ENCODE measurements around the gene TEX13D.
A peak's percentile ranks its signal among the peaks of the same experiment; 100 is the strongest.

Gene TEX13D

DNA sequence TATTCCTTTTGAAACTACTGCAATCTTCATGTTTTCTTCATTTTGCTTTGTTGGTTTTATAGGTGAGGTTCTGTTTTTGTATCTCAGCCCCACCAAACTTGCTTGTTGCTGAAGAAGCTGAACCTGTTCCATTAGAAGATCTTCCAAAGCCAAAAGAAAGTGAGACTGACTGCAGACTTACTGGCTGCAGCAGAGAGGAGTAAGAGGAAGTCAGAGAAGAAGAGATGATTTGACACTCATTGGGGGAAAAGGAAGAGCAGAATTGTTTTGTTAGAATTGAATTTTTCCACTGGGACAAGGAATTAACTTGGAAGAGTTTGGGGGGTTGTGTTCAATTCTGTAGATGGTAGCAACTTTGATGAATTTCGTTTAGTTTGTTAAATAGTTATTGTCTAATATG is 3.1 kb downstream of the TEX13D start:
- H3K27me3 ChIP-seq (replicated peaks; ENCODE audit: control insufficient read depth, insufficient read depth, low read length, poor library complexity, severe bottlenecking), result no peaks in the 10 kb centered on the region
- H3K36me3 ChIP-seq (ENCODE audit: control insufficient read depth, insufficient read depth, low read length), result no peaks in the 10 kb centered on the region
- H3K9me3 ChIP-seq (ENCODE audit: control insufficient read depth, low read length), result no peaks in the 10 kb centered on the region
- no peak overlapping the region for H3K27ac ChIP-seq (ENCODE audit: insufficient read depth, low read length, poor library complexity, severe bottlenecking)
- H3K4me1 ChIP-seq (ENCODE audit: control insufficient read depth, insufficient read depth, low read length, poor library complexity, severe bottlenecking), result no peaks in the 10 kb centered on the region
- no peak overlapping the region for H3K4me3 ChIP-seq (ENCODE audit: insufficient read depth, low read depth, low read length, poor library complexity, severe bottlenecking)
- no peak for DNase-seq

DNA sequence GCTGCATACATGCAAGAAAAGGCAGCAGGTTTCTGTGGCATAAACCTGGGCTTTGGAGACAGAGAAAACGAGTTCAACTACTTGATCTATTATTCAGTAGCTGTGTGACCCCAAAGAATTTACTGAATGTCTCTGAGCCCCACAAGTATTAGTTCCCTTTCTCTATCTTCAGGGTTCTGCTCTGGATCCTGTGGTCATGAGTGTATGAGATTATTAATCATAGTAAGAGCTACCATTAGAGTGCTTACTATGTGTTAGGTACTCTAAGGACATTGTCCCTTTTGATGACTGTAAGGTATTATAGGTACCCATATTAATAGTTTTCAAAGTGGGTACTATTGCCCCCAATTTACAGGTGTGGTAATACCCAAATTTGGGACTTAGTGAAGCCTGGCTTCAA is 5.5 kb downstream of the TEX13D start:
- DNase-seq, result no peak
- no peaks in the 10 kb centered on the region for H3K4me1 ChIP-seq (ENCODE audit: control insufficient read depth, insufficient read depth, low read length, poor library complexity, severe bottlenecking)
- H3K27me3 ChIP-seq (replicated peaks; ENCODE audit: control insufficient read depth, insufficient read depth, low read length, poor library complexity, severe bottlenecking), result no peaks in the 10 kb centered on the region
- H3K4me3 ChIP-seq (ENCODE audit: insufficient read depth, low read depth, low read length, poor library complexity, severe bottlenecking), result no peak overlapping the region
- H3K27ac ChIP-seq (ENCODE audit: insufficient read depth, low read length, poor library complexity, severe bottlenecking), result no peak overlapping the region
- H3K9me3 ChIP-seq (ENCODE audit: control insufficient read depth, low read length), result no peaks in the 10 kb centered on the region
- H3K36me3 ChIP-seq (ENCODE audit: control insufficient read depth, insufficient read depth, low read length), result no peaks in the 10 kb centered on the region

- H3K4me3 ChIP-seq (ENCODE audit: insufficient read depth, low read depth, low read length, poor library complexity, severe bottlenecking), result no peak overlapping the region
- no peaks in the 10 kb centered on the region for H3K27me3 ChIP-seq (replicated peaks; ENCODE audit: control insufficient read depth, insufficient read depth, low read length, poor library complexity, severe bottlenecking)
- H3K9me3 ChIP-seq (ENCODE audit: control insufficient read depth, low read length), result no peaks in the 10 kb centered on the region
- no peaks in the 10 kb centered on the region for H3K36me3 ChIP-seq (ENCODE audit: control insufficient read depth, insufficient read depth, low read length)
- H3K27ac ChIP-seq (ENCODE audit: insufficient read depth, low read length, poor library complexity, severe bottlenecking), result no peak overlapping the region
- no peak for DNase-seq
- no peaks in the 10 kb centered on the region for H3K4me1 ChIP-seq (ENCODE audit: control insufficient read depth, insufficient read depth, low read length, poor library complexity, severe bottlenecking)
These were observed 6.5 kb downstream of the TEX13D start for GRCh38 chrX:124338733-124339514.

DNA sequence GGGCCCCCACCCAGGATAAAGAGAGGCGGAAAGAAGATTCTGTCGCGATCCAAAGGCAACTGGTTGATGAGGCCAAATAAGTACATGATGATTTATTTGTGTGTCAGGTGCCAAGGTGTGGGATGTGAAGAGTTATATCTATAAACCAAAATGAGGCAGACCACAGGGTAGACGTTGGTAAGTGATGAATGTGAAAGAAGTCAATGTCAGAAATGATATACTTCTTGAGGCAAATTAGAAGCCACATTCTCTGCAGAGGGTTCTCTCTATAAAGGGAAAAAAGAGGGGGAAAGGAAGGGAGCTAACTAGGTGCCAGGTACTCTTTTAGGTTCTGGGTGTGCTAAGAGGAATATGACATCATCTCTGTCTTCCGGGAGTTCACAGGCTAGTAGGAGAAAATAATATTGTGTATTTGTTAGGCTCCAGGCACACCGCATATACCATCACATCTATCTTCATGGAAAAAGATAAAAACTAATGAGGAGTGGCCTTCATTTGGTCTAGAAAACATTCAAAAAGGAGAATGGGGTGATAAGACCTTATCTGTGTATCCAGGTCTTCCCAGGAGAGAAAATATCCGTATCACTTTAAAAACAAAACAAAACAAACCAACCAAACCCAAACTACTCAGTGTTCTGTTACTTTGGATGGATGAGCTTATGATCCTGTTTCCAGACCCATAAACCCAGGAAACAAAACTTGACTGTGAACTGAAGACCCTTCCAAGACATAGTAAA is 9.1 kb downstream of the TEX13D start:
- H3K9me3 ChIP-seq (ENCODE audit: control insufficient read depth, low read length), result no peaks in the 10 kb centered on the region
- peak overlapping the region; percentile 57 for H3K27ac ChIP-seq (ENCODE audit: insufficient read depth, low read length, poor library complexity, severe bottlenecking)
- H3K4me1 ChIP-seq (ENCODE audit: control insufficient read depth, insufficient read depth, low read length, poor library complexity, severe bottlenecking), result peaks cover 6% of the 10 kb centered on the region
- no peak overlapping the region for H3K4me3 ChIP-seq (ENCODE audit: insufficient read depth, low read depth, low read length, poor library complexity, severe bottlenecking)
- H3K36me3 ChIP-seq (ENCODE audit: control insufficient read depth, insufficient read depth, low read length), result no peaks in the 10 kb centered on the region
- DNase-seq, result no peak
- H3K27me3 ChIP-seq (replicated peaks; ENCODE audit: control insufficient read depth, insufficient read depth, low read length, poor library complexity, severe bottlenecking), result no peaks in the 10 kb centered on the region

DNA sequence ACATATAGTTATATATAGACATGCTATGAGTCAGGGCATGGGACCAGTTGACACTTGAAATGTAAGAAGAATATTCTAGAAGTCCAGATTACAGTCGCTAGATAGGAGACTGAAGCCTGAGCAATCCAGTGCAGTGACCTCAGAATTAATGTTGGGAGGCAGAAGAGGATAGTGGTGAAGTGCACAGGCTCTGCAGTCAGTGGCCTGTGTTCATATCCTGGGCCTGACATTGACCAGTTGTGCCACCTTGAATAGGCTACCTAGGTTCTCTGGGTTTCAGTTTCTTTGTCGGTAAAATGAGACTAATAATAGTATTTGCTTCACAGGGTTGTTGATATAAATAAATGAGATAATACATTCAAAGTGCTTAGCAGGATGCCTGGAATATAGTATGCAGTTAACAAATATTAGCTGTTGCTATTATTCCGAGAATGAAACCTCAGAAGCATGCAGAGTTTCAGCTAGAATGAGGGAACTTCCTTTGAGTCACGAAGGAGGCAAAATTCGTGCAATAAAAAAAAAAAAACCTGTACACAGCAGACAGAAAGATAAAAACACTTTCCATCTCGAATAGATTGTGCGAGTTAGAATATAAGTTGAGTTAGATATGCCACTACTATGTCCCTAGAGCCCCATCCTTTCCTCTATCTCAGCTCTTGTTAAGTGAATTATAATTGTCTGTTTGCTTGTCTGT is 9.9 kb downstream of the TEX13D start:
- H3K27ac ChIP-seq (ENCODE audit: insufficient read depth, low read length, poor library complexity, severe bottlenecking), result peak overlapping the region; percentile 57
- H3K4me1 ChIP-seq (ENCODE audit: control insufficient read depth, insufficient read depth, low read length, poor library complexity, severe bottlenecking), result peaks cover 6% of the 10 kb centered on the region
- H3K36me3 ChIP-seq (ENCODE audit: control insufficient read depth, insufficient read depth, low read length), result no peaks in the 10 kb centered on the region
- H3K4me3 ChIP-seq (ENCODE audit: insufficient read depth, low read depth, low read length, poor library complexity, severe bottlenecking), result peak overlapping the region; percentile 32
- H3K27me3 ChIP-seq (replicated peaks; ENCODE audit: control insufficient read depth, insufficient read depth, low read length, poor library complexity, severe bottlenecking), result no peaks in the 10 kb centered on the region
- DNase-seq, result no peak
- H3K9me3 ChIP-seq (ENCODE audit: control insufficient read depth, low read length), result no peaks in the 10 kb centered on the region

GRCh38 chrX:124343016-124343415 is 10.6 kb downstream of the TEX13D start:
- Histone ChIP-seq H3K27ac (ENCODE audit: insufficient read depth, low read length, poor library complexity, severe bottlenecking) (peak overlapping the region; percentile 57), H3K36me3 (ENCODE audit: control insufficient read depth, insufficient read depth, low read length) (no peaks in the 10 kb centered on the region), H3K4me3 (ENCODE audit: insufficient read depth, low read depth, low read length, poor library complexity, severe bottlenecking) (no peak overlapping the region), H3K4me1 (ENCODE audit: control insufficient read depth, insufficient read depth, low read length, poor library complexity, severe bottlenecking) (peaks cover 6% of the 10 kb centered on the region), H3K9me3 (ENCODE audit: control insufficient read depth, low read length) (no peaks in the 10 kb centered on the region), H3K27me3 (replicated peaks; ENCODE audit: control insufficient read depth, insufficient read depth, low read length, poor library complexity, severe bottlenecking) (no peaks in the 10 kb centered on the region)
- DNase-seq, result no peak

DNA sequence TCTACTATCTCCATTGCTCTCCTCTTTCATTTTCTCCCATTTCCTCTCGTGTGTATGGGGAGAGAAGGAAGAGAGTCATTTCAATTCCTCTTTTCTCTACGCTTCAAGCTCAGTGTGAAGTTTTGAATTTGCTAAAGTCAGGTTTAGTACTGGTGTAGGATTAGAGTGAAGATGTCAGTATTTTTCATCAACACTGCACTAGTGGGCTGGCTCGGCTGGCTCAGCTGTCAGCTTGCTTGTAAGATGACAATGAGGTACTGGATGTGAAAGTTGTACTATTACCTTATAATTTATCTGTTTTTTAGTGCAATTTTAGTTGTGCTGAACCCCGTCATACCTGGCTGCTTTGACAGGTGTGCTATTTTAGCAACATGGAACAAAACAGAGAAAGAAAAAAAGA is 11.8 kb downstream of the TEX13D start:
- no peak for DNase-seq
- H3K4me3 ChIP-seq (ENCODE audit: insufficient read depth, low read depth, low read length, poor library complexity, severe bottlenecking), result no peak overlapping the region
- peaks cover 6% of the 10 kb centered on the region for H3K4me1 ChIP-seq (ENCODE audit: control insufficient read depth, insufficient read depth, low read length, poor library complexity, severe bottlenecking)
- H3K27me3 ChIP-seq (replicated peaks; ENCODE audit: control insufficient read depth, insufficient read depth, low read length, poor library complexity, severe bottlenecking), result no peaks in the 10 kb centered on the region
- H3K27ac ChIP-seq (ENCODE audit: insufficient read depth, low read length, poor library complexity, severe bottlenecking), result no peak overlapping the region
- H3K36me3 ChIP-seq (ENCODE audit: control insufficient read depth, insufficient read depth, low read length), result no peaks in the 10 kb centered on the region
- no peaks in the 10 kb centered on the region for H3K9me3 ChIP-seq (ENCODE audit: control insufficient read depth, low read length)

DNA sequence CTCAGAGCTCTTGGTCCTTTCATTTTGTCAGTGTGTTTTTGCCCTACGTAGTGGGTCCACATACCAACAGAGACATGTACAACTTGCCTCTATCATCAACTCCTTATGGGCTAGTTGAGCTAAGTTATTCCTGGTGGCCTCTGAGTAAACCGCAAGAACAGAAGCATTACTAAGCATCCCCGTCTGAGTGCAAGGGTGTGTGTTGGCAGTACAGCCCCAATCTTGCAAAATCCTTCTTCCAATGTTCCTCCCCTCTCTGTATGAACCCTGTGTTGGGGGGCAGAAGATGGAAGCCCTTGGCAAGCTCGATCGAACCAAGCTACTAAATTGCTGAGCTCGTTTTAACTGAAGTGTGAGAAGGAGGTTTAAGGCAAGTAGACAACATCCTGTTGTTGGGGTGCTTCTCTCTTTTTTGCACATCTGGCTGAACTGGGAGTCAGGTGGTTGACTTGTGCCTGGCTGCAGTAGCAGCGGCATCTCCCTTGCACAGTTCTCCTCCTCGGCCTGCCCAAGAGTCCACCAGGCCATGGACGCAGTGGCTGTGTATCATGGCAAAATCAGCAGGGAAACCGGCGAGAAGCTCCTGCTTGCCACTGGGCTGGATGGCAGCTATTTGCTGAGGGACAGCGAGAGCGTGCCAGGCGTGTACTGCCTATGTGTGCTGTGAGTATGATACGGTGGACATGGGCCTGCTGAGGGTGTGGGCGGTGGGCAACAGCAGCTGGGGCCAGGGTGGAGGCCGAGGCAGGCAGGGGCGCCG is 13.8 kb downstream of the TEX13D start, which contains the start of gene SH2D1A:
Gene SH2D1A (plus strand): TSS at position 447 of the 760 bp plus-strand sequence. CDS start 80 bp downstream, at position 527.
- H3K36me3 ChIP-seq (ENCODE audit: control insufficient read depth, insufficient read depth, low read length), result no peaks in the 10 kb centered on the region
- H3K4me3 ChIP-seq (ENCODE audit: insufficient read depth, low read depth, low read length, poor library complexity, severe bottlenecking), result peak within 1 kb of the TSS; percentile 58
- H3K9me3 ChIP-seq (ENCODE audit: control insufficient read depth, low read length), result no peaks in the 10 kb centered on the region
- DNase-seq, result peak in 1 of 3 donors; percentile 8
- H3K27me3 ChIP-seq (replicated peaks; ENCODE audit: control insufficient read depth, insufficient read depth, low read length, poor library complexity, severe bottlenecking), result no peaks in the 10 kb centered on the region
- peaks cover 6% of the 10 kb centered on the region for H3K4me1 ChIP-seq (ENCODE audit: control insufficient read depth, insufficient read depth, low read length, poor library complexity, severe bottlenecking)
- peak within 1 kb of the TSS; percentile 78 for H3K27ac ChIP-seq (ENCODE audit: insufficient read depth, low read length, poor library complexity, severe bottlenecking)

- DNase-seq, result no peak
- no peaks in the 10 kb centered on the region for H3K36me3 ChIP-seq (ENCODE audit: control insufficient read depth, insufficient read depth, low read length)
- H3K27ac ChIP-seq (ENCODE audit: insufficient read depth, low read length, poor library complexity, severe bottlenecking), result peak overlapping the region; percentile 78
- H3K27me3 ChIP-seq (replicated peaks; ENCODE audit: control insufficient read depth, insufficient read depth, low read length, poor library complexity, severe bottlenecking), result no peaks in the 10 kb centered on the region
- no peaks in the 10 kb centered on the region for H3K9me3 ChIP-seq (ENCODE audit: control insufficient read depth, low read length)
- H3K4me1 ChIP-seq (ENCODE audit: control insufficient read depth, insufficient read depth, low read length, poor library complexity, severe bottlenecking), result peaks cover 6% of the 10 kb centered on the region
- H3K4me3 ChIP-seq (ENCODE audit: insufficient read depth, low read depth, low read length, poor library complexity, severe bottlenecking), result peak overlapping the region; percentile 58
These were observed 14.4 kb downstream of the TEX13D start for GRCh38 chrX:124346877-124347241.
